Midbrain (tissue), 1 donor: ENCODE data around the gene RRP7A.
"Not testable (repeated sequence)": the region's sequence is repeated elsewhere in the genome, so short reads cannot be mapped to it uniquely, and the experiment has no call there.

Experiments used
- DNase-seq: peaks from one replicate; lab custom pipeline; 2025; lab: John Stamatoyannopoulos, UW

The RRP7A gene

DNA sequence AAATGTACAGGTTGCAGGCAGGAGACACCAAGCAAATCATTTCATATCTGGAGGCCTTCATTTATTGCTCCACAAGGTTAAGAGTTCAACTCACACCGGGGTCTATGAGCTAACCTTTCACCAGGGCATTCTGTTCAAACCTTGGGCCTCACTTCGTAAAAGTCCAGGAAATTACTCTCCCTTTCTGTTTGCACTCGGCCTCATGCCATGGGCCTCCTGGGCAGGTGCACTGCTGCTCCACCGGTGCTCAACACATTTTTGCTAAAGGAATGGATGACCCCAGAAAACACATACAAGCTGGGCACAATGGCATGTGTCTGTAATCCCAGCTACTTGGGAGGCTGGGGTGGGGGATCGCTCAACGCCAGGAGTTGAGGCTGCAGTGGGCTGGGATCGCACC lies 16.6 kb upstream of the RRP7A start:
- no peak for DNase-seq

DNA sequence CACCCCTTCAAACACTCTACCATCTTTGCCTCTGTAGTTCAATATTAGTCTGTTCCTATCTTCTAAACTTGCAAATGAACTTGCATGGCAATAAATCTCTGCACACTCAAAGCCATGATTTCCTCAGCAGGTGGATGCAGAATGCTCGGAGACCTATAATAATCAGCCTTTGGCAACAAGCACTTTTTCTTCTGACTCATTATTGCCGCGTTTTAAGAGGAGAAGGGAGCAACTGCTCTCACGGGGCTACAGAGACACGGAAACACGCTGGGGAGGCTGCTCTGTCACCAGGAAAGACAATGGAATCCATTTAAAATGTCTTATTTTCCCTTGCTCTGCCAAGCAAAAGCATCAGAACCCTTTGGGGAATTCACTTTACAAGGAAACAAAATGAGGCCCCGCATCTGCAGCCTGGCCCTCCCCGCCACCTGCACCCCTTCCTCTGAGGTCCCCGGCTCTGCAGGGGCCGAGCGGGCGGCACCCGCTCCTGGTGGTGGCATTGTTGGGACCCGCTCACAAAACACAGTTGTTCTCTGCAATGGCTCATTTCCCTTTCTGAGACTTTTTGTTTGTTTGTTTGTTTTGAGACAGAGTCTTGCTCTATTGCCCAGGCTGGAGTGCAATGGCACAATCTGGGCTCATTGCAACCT lies 15.6 kb upstream of the RRP7A start:
- not testable (repeated sequence) for DNase-seq

DNA sequence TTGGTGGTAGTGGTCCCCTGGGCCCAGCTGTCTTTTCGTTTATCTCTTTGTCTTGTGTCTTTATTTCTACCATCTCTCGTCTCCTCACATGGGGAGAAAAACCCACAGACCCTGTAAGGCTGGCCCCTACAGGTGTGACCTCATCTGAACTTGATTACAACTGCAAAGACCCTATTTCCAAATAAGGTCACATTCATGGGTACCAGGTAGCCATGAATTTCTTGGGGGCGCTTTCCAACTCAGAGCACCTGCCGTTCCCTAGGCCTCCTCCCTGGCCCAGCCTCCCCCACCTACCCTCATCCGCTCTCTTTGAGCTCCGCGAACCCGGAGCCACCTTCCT lies 14.0 kb upstream of the RRP7A start:
- no peak for DNase-seq

DNA sequence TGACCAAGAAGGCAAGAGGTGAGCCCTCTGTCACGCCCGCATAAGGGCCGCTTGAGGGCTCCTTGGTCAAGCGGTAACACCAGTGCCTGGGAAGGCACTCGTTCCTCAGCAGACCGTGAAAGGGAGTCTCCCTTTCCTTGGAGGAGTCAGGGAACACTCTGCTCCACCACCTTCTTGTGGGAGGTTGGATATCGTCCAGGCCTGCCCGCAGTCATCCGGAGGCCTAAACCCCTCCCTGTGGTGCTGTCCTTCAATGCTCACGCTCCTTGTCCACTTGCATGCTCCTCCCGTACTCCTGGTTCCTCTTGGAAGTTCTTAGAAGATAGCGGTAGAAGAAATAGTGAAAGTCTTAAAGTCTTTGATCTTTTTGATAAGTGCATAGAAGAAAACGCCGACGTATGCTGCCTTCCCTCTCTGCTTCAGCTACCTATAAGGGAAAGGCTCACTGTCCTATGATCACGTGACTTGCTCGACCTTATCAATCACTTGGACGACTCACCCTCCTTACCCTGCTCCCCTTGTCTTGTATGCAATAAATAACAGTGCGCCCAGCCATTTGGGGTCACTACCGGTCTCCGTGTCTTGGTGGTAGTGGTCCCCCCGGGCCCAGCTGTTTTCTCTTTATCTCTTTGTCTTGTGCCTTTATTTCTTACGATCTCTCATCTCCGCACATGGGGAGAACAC lies 11.9 kb upstream of the RRP7A start:
- not testable (repeated sequence) for DNase-seq

DNA sequence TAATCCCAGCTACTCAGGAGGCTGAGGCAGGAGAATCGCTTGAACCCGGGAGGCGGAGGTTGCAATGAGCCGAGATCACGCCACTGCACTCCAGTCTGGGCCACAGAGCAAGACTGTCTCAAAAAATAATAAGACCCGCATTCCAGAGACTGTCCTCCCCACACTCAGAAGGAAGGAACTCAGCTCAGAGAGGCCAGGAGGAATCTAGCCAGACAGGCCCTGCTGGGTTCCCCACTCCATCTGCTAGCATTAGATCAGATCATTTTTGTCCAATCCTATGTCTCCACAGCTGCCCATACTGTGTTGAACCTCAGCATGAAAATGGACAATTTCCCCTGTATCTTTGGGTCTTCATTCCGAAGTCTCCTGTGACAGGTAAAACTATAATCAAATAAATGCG lies 9.8 kb upstream of the RRP7A start:
- DNase-seq = not testable (repeated sequence)

DNA sequence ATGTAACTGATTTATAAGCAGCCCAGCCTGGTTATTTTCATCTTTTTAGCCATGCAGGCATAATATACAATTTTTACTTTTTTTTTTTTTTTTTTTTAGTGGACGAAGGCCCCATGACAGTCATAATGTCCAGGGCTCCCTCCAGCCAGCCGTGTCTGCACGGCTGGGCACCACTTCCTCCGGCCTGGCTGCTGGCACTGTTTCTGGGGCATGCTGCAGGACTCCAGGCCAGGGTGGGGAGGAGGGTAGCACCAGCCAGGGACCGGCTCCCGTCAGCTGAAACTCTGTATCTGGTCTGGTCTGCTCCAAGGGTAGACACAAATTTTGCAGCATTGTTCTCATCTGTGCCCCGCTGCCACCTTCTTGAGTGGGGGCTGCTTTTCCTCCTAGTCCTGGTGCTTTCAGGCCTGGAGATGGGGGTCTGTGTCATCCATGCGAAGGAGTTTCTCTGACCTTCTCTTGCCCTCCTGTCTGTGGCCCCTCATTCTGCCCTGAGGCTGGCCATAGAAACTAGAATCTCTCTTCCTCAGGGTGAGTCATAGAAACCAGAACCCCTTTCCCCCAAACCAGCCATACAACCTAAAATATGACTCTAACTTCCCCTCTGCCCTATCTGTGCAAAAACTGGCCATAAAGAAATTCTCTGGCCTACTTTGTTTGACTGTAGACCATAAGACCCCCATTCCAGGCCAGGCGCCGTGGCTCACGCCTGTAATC lies 9.2 kb upstream of the RRP7A start:
- DNase-seq = peak; percentile 21

DNA sequence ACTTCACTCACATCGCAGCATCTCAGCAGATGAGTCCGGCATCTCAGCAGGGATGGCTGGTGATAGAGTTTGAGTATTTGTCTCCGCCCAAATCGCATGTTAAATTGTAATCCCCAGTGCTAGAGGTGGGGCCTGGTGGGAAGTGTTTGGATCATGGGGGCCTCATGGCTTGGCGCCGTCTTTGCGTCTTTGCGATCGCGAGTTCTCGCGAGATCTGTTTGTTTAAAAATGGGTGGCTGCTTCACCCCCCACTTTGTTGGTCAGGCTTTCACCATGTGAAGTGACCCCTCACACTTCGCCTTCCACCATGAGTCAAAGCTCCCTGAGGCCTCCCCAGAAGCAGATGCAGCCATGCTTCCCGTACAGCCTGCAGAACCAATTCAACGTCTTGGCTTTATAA lies 3.0 kb upstream of the RRP7A start:
- DNase-seq = no peak

DNA sequence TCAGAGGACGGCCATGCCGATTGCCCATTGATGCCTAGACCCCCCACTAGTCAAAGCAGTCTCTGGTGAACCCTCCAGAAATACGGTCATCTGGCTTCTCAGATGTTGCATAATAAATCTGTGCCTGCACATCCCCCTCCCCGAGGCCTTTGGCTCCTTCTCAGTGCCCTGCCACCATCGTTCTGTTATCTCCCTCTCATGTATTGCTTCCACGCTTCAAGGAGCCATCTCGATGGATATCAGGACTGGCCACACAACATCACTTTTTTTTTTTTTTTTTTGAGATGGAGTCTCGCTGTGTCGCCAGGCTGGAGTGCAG lies 1.6 kb upstream of the RRP7A start:
- no peak for DNase-seq

DNA sequence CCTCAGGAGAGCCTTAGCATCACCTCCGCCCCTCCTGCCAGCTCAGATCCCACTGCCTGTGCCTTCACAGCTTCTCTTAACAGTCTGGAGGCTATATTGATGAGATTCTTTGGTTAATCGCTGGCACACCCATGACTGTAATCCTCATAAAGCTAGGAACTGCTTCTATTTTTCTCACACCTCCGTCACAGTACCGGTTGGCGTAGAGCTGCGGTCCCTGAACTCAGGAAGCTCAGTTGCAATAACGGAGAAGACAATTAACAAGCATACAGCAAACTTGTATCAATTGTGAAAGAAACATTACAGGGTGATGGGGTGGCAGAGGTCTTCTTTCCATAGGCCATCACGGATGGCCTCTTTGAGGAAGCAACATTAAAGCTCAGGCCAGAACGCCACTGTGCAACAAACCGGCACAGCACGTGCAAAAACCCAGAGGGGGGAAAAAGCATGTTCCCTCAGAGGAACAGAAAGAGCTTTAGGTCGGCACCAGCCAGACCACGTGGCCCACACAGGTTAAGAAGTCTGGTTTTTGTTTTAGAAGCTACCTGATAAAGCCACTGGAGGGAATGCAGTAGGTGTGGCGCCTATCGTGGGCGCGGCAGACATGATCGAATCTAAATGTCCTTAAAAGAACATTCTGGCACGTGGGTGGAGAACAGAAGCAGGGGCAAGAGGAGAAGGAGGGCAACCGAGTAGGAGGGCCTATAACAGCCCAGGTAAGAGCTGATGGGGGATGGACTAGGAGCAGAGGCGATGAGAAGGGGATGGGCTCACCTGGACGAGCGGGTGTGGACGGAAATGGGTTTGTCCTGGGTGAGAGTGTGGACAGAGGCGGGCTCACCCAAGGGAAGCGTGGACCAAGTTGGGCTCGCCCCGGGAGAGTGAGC lies 715 bp downstream of the RRP7A start:
- not testable (repeated sequence) for DNase-seq

DNA sequence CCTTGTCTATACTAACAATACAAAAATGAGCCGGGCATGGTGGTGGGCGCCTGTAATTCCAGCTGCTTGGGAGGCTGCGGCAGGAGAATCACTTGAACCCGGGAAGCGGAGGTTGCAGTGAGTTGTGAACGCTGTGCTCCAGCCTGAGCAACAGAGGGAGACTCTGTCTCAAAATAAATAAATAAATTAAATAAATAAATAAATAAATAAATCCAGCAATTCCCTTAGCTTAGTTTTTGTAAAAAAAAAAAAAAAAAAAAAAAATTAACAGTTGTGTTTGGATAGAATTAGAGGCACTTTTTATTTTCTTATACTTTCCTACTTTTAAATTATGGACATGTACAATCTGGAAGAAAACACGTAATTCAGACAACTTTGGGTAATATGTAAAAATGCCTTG lies 2.5 kb downstream of the RRP7A start:
- DNase-seq = not testable (repeated sequence)

DNA sequence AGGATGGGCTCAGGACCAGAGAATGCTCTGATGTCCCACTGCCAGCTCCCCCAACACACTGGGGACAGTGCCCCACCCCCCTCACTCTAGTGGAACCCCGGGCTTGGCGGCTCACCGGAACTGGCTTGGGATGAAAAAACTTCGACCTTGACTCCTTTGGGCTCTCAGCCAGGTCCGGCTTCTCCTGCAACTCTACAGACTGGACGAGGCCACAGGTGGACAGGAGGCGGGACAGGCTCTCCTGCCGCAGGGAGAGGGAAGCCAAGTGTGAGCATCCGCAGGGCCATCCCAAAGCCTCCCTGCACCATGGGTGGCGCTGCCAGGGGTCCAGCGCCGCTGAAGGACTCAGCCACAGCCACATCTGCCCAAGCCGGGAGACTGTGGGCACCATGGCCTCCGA lies 3.7 kb downstream of the RRP7A start:
- no peak for DNase-seq

DNA sequence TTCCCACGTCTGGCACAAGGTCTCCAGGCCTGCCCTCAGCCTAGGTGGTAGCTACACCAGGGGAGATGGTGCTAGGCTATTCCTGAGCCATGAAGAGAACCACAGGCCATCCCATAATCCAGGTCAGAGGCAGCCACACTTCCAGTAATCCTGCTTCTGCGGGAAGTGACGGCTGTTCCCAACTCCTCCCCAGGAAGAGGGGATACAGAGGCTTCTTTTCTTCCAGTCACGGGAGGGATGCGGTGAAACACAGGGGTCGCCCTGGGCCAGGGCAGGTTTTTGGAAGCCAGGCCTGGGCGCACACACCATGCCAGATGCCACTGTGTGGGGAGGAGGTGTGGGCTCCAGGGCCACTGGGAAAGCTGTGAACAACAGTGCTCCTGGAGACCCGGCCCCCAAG lies 4.3 kb downstream of the RRP7A start:
- not testable (repeated sequence) for DNase-seq

DNA sequence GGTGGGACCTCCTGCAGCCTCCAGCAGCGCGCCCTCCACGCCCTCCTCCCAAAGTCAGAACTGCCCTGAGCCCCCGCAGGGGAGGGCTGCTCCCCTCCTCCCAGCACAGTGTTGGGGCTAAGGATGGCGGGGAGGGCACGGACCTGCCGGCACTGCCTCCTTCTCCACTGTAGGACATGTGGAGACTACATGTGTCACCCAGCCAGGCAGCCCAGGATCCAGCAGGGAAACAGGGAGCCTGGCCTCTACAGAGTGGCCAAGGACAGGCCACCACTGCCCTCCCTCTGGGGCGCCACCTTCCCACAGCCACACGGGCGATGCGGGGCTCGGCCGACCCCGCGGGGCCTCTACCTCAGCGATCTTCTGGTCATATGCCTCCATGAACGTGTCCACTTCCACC lies 5.3 kb downstream of the RRP7A start:
- not testable (repeated sequence) for DNase-seq

DNA sequence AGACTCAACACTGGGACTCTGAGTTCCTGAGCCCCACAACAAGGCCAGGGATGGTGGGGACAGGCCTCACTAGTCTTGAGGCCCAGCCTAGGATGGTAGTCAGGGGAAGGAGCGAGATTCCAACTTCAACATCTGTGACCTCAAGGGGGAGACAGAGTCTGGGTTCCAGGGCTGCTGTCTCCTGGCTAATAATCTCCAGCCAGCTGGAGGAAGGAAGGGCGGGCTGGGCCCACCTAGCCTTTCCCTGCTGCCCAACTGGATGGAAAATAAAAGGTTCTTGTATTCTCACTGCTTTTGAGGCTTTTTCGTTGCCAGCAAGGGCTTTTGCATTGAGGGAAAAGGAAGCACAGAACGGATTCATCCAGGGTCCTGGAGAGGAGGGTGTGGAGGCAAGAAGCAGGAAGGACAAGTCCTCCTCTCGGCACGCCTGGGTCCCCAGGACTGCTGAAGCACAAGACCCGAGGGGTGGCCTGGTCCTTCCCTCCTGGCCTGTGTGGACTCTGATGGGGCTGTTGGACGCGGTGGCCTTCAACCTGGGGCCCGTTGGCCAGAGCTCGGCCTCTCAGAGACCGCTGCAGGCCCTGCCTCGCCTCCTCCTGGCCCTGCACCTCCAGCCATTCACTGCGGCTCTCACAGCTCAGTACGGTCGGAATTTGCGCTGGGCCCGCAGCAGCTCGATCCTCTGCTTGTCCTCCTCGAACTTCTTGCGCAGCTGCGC lies 7.2 kb downstream of the RRP7A start:
- peak; percentile 69 for DNase-seq

DNA sequence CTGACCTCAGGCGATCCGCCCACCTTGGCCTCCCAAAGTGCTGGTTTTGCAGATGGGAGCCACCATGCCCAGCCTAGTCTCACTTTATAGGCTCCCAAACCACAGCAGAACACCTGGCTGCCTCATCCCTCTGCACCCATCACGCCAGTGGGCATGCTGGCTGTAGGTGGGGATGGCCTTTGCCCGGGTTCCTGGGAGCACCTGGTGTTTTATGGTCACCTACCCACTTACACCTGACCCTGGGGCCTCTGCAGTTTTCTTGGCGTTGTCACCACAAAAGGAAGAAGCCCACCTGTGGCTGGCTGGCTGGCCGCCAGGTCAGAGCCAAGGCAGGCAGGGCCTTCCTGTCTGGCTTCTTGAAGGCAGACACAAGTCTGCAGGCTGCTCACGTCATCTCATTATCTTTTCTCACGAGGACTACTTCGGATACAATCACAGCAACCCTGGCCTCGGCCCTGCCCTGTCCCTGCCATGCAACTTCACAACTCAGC lies 8.2 kb downstream of the RRP7A start:
- DNase-seq = no peak

DNA sequence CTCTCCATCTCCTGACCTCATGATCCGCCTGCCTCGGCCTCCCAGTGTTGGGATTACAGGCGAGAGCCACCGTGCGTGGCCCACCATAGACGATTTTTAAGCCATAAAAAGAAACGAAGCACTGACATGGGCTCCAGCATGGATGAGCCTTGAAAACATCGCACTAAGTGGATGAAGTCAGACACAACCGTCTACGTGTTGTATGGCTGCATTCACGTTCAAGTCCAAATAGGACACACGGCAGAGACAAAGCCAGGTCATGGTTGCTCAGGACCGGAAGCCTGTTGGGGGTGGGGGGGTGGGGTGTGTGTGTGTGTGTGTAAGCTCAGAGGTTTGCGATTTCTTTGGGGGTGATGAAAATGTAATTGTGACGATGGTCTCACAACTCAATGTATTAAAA lies 10.0 kb downstream of the RRP7A start:
- no peak for DNase-seq

DNA sequence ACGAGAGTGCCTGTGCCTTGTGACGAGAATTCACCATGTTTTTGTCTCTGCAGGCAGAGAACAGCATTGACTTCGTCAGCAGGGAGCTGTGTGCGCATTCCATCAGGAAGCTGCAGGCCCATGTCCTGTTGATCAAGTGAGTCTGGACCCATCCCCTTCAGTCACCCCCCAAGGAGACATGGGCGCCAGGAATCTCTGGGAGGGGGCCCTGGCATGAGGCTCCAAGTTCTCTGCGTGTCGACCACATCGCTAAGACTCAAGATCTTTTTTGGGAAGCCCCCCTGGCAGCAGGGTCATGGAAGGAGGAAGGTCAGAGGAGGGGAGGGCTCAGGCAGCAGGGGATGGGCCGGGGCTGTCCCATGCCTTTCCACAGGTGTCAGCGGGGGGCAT lies 10.6 kb downstream of the RRP7A start:
- DNase-seq = not testable (repeated sequence)

DNA sequence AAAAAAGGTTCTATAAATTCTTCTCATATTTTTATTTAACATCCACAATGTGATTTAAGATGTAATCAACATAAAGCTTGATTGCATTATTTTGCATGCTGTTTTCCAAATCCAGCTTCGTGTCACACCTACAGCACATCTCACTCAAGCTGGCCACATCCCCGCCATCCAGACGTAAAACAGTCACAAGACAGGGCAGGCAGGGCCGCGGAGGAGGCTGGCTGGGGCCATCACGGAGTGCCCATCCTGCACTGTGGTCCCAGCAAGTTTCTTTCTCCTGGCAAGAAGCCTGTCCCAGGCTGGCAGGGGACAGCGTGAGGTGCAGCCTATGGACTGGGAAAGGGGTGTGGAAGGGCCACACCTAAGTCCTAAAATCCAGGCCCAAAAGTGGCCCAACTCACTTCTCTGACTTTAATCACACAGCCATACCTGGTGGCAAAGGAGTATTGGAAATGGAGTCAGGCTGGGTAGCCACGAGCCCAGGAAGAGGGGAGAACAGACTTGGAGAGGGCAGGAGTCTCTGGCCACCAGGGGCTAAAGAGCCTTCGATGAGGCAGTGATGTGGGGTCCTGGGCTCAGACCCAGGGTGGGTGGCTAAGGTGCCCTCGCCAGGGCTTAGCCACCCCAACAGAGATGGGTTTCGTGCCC lies 11.1 kb downstream of the RRP7A start:
- DNase-seq = not testable (repeated sequence)

DNA sequence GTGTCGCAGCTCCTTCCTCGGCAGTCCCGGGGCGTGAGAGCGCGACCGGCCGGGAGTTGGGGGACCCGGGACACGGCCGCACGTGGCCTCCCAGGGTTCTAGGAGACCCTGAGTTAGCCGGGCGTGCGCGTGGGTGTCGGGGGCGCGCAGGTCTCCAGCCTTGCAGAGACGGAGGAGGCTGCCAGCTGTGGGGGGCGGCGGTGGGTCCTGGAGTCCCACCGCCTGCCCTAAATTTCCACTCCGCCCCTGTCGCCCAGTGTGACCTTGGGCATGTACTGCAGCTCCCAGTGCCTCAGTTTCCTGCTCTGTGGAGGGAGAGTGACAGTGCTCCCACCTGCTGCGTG lies 18.8 kb downstream of the RRP7A start:
- DNase-seq = no peak

DNA sequence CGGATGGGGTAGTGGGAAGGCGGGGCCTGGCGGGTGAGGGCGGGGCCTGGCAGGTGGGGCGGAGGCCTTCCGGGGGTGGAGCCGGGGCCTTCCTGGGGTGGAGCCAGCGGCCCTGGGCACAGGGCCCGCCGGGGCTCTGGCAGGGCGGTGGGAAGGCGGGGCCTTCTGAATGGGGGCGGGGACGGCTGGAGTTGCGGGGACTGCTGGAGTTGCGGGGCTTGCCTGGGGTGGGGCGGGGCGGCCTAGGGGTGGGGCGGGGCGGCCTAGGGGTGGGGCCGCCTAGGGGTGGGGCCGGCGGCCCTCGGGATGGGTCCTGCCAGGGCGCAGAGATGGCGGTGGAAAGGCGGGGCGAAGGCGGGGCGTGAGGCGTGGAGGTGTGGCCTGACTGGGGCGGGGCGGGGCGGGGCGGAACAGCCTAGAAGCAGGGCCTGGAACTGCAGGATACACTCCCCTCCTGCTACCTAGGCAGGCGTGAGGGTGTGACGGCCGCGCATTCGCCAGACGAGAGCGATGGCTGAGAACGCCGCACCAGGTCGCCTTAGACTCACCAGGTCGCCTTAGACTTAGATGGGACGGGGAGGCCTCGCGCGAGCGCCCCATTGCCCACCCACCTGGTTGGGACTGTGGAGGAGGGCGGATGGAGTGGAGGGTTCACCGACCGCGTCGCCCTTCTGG lies 19.3 kb downstream of the RRP7A start:
- peak; percentile 84 for DNase-seq

DNA sequence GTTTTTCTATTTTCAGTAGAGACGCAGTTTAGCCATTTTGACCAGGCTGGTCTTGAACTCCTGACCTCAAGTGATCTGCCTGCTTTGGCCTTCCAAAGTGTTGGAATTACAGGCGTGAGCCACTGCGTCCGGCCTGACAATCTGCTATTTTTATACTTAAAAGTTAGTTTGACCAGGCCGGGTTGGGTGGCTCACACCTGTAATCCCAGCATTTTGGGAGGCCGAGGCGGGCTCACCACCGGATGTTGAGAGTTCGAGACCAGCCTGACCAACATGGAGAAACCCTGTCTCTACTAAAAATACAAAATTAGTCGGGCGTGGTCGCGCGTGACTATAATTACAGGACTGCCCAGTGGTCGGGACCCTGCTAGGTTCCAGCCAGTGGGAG lies 19.8 kb downstream of the RRP7A start:
- DNase-seq = not testable (repeated sequence)
